ENCODE measurements around the gene EXT2.

DNA sequence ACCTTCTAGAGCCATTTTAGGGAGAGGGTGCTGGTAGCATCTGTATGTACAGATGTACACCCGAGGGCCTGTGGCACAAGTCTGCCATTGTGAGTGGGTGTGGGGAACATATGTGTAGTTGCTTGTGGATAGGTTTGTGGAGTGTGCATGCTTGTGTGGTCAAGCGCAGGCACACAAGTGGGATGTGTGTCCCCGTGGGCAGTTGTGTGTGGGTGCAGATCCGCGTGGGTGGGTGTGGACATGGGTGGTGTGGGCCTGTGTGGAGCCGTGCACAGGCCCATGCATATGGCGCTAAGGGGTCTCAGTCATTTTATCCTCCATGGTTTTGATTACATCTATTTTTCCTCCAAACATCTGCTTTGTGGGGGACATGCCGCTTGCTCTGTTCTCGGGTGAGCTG is 185.7 kb downstream of the EXT2 start:
- no peak for TF ChIP-seq POLR2AphosphoS5 (IDR thresholded peaks at IDR 0.05)
- TF ChIP-seq, protein P1, sequence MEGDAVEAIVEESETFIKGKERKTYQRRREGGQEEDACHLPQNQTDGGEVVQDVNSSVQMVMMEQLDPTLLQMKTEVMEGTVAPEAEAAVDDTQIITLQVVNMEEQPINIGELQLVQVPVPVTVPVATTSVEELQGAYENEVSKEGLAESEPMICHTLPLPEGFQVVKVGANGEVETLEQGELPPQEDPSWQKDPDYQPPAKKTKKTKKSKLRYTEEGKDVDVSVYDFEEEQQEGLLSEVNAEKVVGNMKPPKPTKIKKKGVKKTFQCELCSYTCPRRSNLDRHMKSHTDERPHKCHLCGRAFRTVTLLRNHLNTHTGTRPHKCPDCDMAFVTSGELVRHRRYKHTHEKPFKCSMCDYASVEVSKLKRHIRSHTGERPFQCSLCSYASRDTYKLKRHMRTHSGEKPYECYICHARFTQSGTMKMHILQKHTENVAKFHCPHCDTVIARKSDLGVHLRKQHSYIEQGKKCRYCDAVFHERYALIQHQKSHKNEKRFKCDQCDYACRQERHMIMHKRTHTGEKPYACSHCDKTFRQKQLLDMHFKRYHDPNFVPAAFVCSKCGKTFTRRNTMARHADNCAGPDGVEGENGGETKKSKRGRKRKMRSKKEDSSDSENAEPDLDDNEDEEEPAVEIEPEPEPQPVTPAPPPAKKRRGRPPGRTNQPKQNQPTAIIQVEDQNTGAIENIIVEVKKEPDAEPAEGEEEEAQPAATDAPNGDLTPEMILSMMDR (IDR thresholded peaks at IDR 0.05): no peak
